Neural cell (in vitro differentiated cells): ENCODE data around the gene PNMA8C. TPM values are rescaled to one million over a fixed set of nuclear protein-coding genes. Genes with fewer than 3 reads are reported as not detected.

Source experiments
- H2AFZ ChIP-seq: fragments of 200-600, 300-800 bp; sonication (generic), shearing (Covaris generic); 2 replicates; pipeline ENCODE4 v1.6.0; 2014; ENCODE audit warnings: low read depth, mild to moderate bottlenecking, antibody characterized with exemption, low read length, moderate library complexity
- H3F3A ChIP-seq: fragments of 200-600 bp; shearing (Covaris generic); 2 replicates; pipeline ENCODE4 v1.6.1; 2016; ENCODE audit warnings: mild to moderate bottlenecking, moderate library complexity, mixed read lengths, antibody characterized with exemption, low read length; ENCODE audit not compliant: insufficient read depth, poor library complexity, severe bottlenecking
- H3K27ac ChIP-seq: fragments of 200-600, 300-800 bp; sonication (generic), shearing (Covaris generic); 2 replicates; pipeline ENCODE4 v1.5.1; 2014; ENCODE audit warnings: mild to moderate bottlenecking, low read length, moderate library complexity
- H3K27me3 ChIP-seq: fragments of 300-800, 200-600 bp; sonication (generic), shearing (Covaris generic); 2 replicates; pipeline ENCODE4 v1.6.0; 2014; ENCODE audit warnings: mild to moderate bottlenecking, low read depth, low read length, moderate library complexity; ENCODE audit not compliant: insufficient read depth
- H3K36me3 ChIP-seq: fragments of 300-800, 200-600 bp; sonication (generic), shearing (Covaris generic); 2 replicates; pipeline ENCODE4 v1.5.1; 2014; ENCODE audit warnings: mild to moderate bottlenecking, antibody characterized with exemption, low read length, moderate library complexity; ENCODE audit not compliant: insufficient read depth
- H3K4me2 ChIP-seq: fragments of 300-800, 200-600 bp; sonication (generic), shearing (Covaris generic); 2 replicates; pipeline ENCODE4 v1.6.0; 2014; ENCODE audit warnings: mild to moderate bottlenecking, low read length
- H3K4me3 ChIP-seq: fragments of 300-800, 200-600 bp; sonication (generic), shearing (Covaris generic); 2 replicates; pipeline ENCODE4 v1.5.1; 2014; ENCODE audit warnings: mild to moderate bottlenecking, low read length, moderate library complexity
- H3K79me2 ChIP-seq: fragments of 200-600 bp; shearing (Covaris generic); replicated peaks from 2 replicates; pipeline ENCODE4 v1.6.0; 2014; ENCODE audit warnings: mild to moderate bottlenecking, low read length, moderate library complexity; ENCODE audit not compliant: insufficient read depth
- H3K9ac ChIP-seq: fragments of 300-800, 200-600 bp; sonication (generic), shearing (Covaris generic); 2 replicates; pipeline ENCODE4 v1.6.1; 2016; ENCODE audit warnings: mild to moderate bottlenecking, low read length, mixed read lengths
- H3K9me2 ChIP-seq: fragments of 200-600 bp; shearing (Covaris generic); 2 replicates; pipeline ENCODE4 v1.6.1; 2016; ENCODE audit warnings: mild to moderate bottlenecking, low read length, mixed read lengths; ENCODE audit not compliant: insufficient read depth
- H3K9me3 ChIP-seq: fragments of 200-600, 300-800 bp; sonication (generic), shearing (Covaris generic); 2 replicates; pipeline ENCODE4 v1.6.1; 2016; ENCODE audit warnings: mild to moderate bottlenecking, mixed run types, low read length, moderate library complexity, mixed read lengths
- H4K20me1 ChIP-seq: fragments of 200-600 bp; shearing (Covaris generic); 2 replicates; pipeline ENCODE4 v1.6.1; 2016; ENCODE audit warnings: mild to moderate bottlenecking, mixed run types; ENCODE audit not compliant: insufficient read depth
- EP300 ChIP-seq: fragments of 450-650 bp; conservative IDR thresholded peaks from 2 replicates; pipeline ENCODE4 v1.6.1; 2014; ENCODE audit warnings: antibody characterized with exemption, mild to moderate bottlenecking, moderate library complexity; ENCODE audit not compliant: poor library complexity, severe bottlenecking
- EZH2 ChIP-seq: fragments of 200-600, 300-800 bp; shearing (Covaris generic), sonication (generic); IDR thresholded peaks from 2 replicates; pipeline ENCODE4 v1.6.1; 2014; ENCODE audit warnings: antibody characterized with exemption, low read length, borderline replicate concordance, mild to moderate bottlenecking; ENCODE audit not compliant: insufficient read depth, poor library complexity, severe bottlenecking
- MXI1 ChIP-seq: fragments of 450-650 bp; conservative IDR thresholded peaks from 2 replicates; pipeline ENCODE4 v1.6.1; 2014; ENCODE audit warnings: antibody characterized with exemption, mild to moderate bottlenecking; ENCODE audit not compliant: poor library complexity, severe bottlenecking
- POLR2AphosphoS5 ChIP-seq: IDR thresholded peaks from 2 replicates; pipeline ENCODE4 v1.6.1; 2012
- RAD21 ChIP-seq: fragments of 450-650 bp; conservative IDR thresholded peaks from 2 replicates; pipeline ENCODE4 v1.6.1; 2014; ENCODE audit warnings: antibody characterized with exemption, mild to moderate bottlenecking, moderate library complexity
- SMC3 ChIP-seq: fragments of 450-650 bp; conservative IDR thresholded peaks from 2 replicates; pipeline ENCODE4 v1.6.1; 2014; ENCODE audit warnings: antibody characterized with exemption, mild to moderate bottlenecking, moderate library complexity; ENCODE audit not compliant: poor library complexity
- TAF1 ChIP-seq: IDR thresholded peaks from 2 replicates; pipeline ENCODE4 v1.6.1; 2012; ENCODE audit warnings: low read depth
- polyA plus RNA-seq: library from polyadenylated mRNA; depleted of rRNA; stranded (reverse); fragments of >200 nt; gene quantifications from 2 replicates; pipeline ENCODE4 v1.2.3, GENCODE V29; 2014
- TF ChIP-seq, protein P1 (sequence below): fragments of 450-650 bp; IDR thresholded peaks from 2 replicates; pipeline ENCODE4 v1.5.1; 2014; ENCODE audit warnings: antibody characterized with exemption, mild to moderate bottlenecking, moderate library complexity; ENCODE audit not compliant: poor library complexity, severe bottlenecking
- TF ChIP-seq, protein P2 (sequence below): IDR thresholded peaks from 2 replicates; pipeline ENCODE4 v1.6.1; 2012; ENCODE audit warnings: borderline replicate concordance

The PNMA8C gene
- polyA plus RNA-seq, 1 donor from 2014 or later: 17.2 TPM

DNA sequence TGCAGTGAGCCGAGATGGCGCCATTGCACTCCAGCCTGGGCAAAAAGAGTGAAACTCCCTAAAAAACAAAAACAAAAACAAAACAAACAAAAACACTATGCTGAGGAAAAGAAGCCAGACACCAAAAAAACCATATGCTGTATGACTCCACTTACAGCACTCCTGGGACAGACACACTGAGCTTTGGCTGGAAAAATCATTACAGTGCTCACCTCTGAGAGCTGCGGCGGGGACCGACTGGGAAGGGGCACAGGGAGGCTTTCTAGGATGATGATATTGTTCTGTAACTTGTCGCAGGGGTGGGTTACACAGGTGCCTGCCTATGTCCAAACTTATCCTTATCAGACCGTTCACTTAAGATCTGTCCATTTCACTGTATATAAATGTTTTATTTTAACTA, 34.8 kb upstream of the PNMA8C start (continued):
- TF ChIP-seq, protein P1, sequence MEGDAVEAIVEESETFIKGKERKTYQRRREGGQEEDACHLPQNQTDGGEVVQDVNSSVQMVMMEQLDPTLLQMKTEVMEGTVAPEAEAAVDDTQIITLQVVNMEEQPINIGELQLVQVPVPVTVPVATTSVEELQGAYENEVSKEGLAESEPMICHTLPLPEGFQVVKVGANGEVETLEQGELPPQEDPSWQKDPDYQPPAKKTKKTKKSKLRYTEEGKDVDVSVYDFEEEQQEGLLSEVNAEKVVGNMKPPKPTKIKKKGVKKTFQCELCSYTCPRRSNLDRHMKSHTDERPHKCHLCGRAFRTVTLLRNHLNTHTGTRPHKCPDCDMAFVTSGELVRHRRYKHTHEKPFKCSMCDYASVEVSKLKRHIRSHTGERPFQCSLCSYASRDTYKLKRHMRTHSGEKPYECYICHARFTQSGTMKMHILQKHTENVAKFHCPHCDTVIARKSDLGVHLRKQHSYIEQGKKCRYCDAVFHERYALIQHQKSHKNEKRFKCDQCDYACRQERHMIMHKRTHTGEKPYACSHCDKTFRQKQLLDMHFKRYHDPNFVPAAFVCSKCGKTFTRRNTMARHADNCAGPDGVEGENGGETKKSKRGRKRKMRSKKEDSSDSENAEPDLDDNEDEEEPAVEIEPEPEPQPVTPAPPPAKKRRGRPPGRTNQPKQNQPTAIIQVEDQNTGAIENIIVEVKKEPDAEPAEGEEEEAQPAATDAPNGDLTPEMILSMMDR: no peak
- TF ChIP-seq EP300 (no peak), EZH2 (no peak)

- no peak for TF ChIP-seq TAF1
- TF ChIP-seq POLR2AphosphoS5: no peak
- TF ChIP-seq, protein P2, sequence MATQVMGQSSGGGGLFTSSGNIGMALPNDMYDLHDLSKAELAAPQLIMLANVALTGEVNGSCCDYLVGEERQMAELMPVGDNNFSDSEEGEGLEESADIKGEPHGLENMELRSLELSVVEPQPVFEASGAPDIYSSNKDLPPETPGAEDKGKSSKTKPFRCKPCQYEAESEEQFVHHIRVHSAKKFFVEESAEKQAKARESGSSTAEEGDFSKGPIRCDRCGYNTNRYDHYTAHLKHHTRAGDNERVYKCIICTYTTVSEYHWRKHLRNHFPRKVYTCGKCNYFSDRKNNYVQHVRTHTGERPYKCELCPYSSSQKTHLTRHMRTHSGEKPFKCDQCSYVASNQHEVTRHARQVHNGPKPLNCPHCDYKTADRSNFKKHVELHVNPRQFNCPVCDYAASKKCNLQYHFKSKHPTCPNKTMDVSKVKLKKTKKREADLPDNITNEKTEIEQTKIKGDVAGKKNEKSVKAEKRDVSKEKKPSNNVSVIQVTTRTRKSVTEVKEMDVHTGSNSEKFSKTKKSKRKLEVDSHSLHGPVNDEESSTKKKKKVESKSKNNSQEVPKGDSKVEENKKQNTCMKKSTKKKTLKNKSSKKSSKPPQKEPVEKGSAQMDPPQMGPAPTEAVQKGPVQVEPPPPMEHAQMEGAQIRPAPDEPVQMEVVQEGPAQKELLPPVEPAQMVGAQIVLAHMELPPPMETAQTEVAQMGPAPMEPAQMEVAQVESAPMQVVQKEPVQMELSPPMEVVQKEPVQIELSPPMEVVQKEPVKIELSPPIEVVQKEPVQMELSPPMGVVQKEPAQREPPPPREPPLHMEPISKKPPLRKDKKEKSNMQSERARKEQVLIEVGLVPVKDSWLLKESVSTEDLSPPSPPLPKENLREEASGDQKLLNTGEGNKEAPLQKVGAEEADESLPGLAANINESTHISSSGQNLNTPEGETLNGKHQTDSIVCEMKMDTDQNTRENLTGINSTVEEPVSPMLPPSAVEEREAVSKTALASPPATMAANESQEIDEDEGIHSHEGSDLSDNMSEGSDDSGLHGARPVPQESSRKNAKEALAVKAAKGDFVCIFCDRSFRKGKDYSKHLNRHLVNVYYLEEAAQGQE: no peak
- TF ChIP-seq, protein P1: no peak
- TF ChIP-seq SMC3: no peak
- TF ChIP-seq EZH2: no peak
- no peak for TF ChIP-seq EP300
- no peak for TF ChIP-seq MXI1
- no peak for TF ChIP-seq RAD21
- no peaks in the 10 kb centered on the region for H3K79me2 ChIP-seq
- H3K27ac ChIP-seq: no peak overlapping the region
- no peak overlapping the region for H2AFZ ChIP-seq
- H3K4me3 ChIP-seq: no peak overlapping the region
- no peak overlapping the region for H3K4me2 ChIP-seq
- no peaks in the 10 kb centered on the region for H3K9me3 ChIP-seq
- H3K36me3 ChIP-seq: no peaks in the 10 kb centered on the region
- no peaks in the 10 kb centered on the region for H3K27me3 ChIP-seq
- no peaks in the 10 kb centered on the region for H4K20me1 ChIP-seq
- H3K9me2 ChIP-seq: no peaks in the 10 kb centered on the region
- no peak overlapping the region for H3K9ac ChIP-seq
- no peaks in the 10 kb centered on the region for H3F3A ChIP-seq
Observed at GRCh38 chr19:46461537-46461936, 32.8 kb upstream of the PNMA8C start.

GRCh38 chr19:46460981-46461380, 32.2 kb upstream of the PNMA8C start:
- H3K4me2 ChIP-seq: no peak overlapping the region
- H3K27ac ChIP-seq: no peak overlapping the region
- H4K20me1 ChIP-seq: no peaks in the 10 kb centered on the region
- no peaks in the 10 kb centered on the region for H3K79me2 ChIP-seq
- H3F3A ChIP-seq: no peaks in the 10 kb centered on the region
- H3K36me3 ChIP-seq: no peaks in the 10 kb centered on the region
- no peaks in the 10 kb centered on the region for H3K27me3 ChIP-seq
- H3K9me2 ChIP-seq: no peaks in the 10 kb centered on the region
- H3K9me3 ChIP-seq: no peaks in the 10 kb centered on the region
- H2AFZ ChIP-seq: no peak overlapping the region
- no peak for TF ChIP-seq MXI1
- no peak for TF ChIP-seq EZH2
- TF ChIP-seq RAD21: no peak
- TF ChIP-seq, protein P1: no peak
- TF ChIP-seq EP300: no peak
- TF ChIP-seq, protein P2: no peak
- no peak for TF ChIP-seq SMC3
- no peak for TF ChIP-seq POLR2AphosphoS5
- no peak for TF ChIP-seq TAF1
- no peak overlapping the region for H3K9ac ChIP-seq
- no peak overlapping the region for H3K4me3 ChIP-seq
